Measurements from ENCODE around the gene ADPRM.

ADPRM gene

DNA sequence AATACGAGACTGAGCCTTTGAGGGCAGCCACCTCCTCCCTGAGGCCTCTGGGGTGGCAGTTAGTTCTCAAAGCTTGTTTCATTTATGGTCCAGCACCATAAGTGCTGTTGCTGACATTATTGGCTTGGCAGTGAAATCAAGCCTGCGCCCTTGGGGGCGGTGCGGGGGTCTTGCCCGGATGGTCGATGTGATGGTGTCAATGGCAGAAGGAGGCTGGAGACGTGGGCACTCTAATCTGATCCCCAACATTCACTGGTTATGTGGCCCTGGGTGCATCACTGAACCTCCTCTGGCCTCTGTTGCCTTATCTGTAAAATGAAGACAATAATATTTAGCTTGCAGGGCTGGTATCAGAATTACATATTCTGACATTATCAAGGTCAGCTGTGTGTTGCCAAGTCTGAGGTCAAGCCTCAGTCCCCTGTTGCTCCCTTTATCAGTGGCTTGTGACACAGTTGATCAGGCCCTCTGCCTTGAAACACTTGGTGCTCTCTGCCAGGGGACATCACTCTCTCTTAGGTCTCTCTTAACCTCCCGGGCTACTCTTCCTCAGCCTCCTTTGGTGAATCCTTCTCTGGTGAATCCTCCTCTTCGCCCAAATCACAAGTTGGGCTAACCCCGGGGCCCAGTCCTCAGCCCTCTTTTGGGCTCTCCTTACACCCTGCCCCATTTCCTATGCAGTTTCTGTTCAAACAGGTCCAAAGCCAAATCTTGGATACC lies 44.2 kb downstream of the ADPRM start:
- no peak for DNase-seq (ENCODE audit: low read depth in 2 of 2)

DNA sequence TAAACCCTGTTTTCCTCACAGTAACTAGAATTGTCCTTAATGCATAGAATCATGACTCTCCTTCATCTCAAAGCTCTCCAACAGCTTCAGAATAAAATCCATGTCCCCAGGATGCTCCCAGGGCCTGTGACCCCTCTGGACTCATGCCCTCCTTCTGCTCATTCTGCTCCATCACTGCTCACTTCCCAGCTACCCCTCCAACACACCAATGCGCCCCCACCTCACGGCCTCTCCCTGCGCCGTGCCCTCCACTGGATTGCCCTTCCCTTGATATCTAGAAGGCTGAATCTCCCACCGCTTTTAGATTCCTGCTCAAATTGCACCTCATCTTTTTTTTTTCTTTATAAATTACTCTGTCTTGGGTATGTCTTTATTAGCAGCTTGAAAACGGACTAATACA lies 45.0 kb downstream of the ADPRM start:
- no peak for DNase-seq (ENCODE audit: low read depth in 2 of 2)

DNA sequence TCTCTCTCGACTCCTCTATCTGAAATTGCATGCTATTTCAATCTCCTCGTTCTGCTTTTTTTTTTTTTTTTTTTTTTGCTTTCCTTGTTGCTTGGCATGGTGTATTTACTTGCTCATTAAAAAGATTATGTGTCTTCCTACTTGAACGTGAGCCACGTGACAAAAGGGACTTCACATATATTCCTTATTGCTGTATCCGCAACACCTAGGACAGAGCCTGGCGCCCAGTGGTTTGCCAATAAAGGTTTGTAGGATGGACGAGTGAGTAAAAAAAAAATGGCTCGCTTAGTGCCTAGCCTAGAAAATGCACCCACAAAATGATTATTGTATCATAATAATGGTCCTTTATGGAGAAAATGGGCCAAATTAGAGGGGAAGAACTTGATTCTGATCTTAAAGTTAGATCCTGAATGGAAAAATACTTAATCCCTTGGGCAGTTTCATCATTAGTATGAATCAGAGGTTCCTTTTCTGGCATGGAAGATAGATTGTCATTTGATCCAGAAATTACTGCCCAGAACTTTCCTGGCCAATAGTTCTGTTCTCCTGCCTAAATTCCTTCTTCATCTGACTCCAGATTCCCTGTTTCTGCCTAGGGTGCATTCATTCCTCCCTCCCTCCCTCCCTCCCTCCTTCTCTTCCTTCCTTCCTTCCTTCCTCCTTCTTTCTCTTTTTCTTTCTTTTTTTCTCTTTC lies 46.1 kb downstream of the ADPRM start:
- DNase-seq (ENCODE audit: low read depth in 2 of 2) = no peak

DNA sequence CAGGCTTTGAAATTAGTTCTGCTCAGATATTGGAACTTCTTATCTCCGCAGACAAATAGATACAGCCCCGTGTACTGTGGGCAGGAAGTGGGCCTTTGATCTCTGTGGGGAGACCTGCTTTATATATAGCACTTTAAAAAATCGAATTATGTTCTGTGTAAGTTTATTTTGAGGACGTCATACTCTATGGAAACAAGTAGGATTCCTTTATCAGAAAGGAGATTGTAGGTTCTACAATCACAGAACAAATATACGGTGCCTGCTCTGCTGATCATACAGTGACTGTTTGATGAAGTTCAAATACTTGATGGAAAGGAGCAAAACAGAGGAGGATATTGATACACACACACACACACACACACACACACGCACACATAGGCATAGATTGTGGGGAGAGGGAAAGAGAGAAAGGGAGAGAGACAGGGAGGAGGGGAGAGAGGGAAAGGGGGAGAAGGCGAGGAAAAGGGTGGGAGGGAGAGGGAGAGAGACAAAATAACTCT lies 47.2 kb downstream of the ADPRM start:
- no peak for DNase-seq (ENCODE audit: low read depth in 2 of 2)

DNA sequence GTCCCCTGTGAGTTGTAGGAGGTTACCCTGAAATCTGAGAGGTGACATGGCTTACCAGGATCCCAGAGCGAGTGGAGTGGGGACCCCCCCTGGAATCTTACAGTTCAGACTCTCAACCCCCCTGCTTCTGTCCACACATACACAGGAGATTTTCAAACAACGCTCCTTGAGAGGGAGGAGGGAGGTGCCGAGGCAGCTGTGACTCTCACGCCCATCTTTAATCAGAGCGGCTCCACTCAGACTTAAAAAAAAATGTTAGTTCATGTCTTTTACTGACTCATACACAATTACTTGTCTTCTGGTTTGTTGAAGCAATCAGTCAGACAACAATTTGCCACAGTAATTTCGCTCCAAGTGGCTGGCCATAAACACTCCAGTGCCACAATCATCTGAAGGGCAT lies 47.8 kb downstream of the ADPRM start:
- DNase-seq (ENCODE audit: low read depth in 2 of 2) = no peak

DNA sequence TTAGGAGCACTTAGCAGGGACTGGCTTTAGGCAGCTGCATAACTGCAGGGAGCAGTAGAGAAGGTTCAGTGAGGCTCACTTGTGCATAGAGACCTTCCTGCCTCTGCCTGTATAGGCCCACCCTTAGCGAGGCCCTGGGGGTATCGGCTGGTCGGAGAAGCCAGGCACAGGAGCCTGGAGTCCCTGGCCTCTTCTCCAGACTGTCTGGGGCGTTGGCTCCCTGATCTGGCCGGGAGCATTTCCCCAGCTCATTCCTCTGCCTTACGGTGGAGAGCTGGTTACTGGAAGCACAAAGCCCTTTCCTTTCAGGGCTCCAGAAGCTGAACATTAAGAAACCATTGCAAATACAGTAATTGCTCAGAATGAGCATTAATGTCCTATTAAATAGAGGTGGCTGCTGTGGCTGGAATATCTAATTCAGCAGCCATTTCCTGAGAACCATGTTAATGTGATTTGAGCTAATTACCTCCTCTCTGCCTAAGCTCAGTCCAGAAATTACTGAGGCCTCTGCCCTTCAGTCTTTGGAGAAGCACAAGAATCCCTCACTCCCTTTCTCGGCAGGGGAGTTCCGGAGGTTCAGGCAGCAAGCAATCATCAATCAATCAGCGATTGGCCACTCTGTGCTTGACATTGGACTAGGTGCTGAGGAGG lies 51.3 kb downstream of the ADPRM start:
- no peak for DNase-seq (ENCODE audit: low read depth in 2 of 2)

DNA sequence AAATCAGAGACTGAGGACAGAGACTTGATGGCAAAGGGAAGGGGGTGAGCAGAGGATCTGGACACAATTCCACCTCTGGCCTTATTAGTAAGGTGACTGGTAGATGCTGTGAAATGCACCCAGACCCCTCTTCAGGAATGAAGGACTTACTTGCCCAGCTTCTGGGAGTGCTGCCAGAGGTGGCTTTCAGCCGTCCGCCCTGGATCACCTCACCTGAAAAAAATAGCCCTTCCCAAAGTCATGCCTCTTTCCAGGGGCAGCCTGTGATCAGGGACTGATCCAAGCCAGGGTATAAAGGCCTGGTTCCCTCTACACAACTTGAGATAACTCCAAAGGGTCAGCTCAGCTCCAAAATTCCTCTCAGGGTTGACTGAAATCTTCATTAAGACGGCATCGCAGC lies 52.8 kb downstream of the ADPRM start:
- DNase-seq (ENCODE audit: low read depth in 2 of 2) = no peak

DNA sequence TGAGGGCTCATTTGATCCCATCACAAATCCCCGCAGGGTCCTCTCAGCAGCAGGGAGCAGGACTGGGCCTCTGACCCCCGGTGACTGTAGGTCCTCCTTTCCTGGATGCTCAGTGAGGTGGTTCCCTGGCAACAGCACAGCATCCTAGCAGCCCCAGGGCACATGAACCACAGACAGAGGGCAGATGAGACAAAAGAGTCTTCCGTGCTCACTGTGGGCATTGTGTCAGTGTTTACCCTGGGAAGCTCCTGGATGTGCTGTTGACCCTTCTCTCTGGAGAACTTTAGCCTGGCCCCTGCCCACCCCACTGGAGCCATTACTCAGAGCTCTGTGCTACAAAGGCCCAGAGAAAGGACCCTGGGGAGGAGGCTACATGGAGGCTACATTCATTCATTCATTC lies 54.2 kb downstream of the ADPRM start:
- no peak for DNase-seq (ENCODE audit: low read depth in 2 of 2)

DNA sequence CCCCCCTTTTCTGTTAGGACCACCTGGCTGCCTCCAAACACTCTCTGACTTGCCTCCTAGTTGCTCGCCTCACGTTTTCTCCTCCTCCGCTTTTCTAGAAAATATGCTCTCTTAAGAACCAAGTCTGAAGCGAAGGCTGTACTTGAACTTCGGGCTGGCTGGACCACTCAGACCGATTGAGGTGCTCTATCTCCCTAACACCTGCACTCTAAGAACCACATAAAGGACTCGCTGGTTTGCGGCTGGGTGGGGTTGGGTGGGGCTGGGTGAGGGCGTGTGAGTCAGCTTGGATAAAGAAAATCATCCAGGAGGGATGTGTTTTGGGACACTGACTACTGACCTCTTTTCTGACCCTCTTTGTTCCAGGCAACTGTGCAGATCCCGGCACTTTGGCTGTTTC lies 55.3 kb downstream of the ADPRM start:
- DNase-seq (ENCODE audit: low read depth in 2 of 2) = no peak

DNA sequence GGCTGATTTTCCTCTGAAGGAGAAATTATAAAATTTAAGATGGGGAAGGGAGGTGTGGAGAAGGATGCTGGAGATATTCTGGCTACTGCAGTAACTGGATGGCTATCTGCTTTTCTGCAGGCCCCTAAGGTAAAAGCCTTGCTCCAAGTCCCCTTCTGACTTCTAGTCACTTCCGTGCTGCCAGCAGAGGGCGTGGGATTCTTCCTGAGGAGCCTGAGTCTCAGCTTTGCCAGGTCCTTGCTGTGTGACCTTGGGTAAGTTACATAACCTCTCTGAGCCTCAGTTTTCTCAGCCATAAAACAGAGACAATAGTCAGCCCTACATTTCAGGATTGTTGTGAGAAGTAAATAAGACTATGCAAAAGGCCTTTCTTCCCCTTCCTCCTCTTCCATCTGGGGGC lies 56.7 kb downstream of the ADPRM start:
- DNase-seq (ENCODE audit: low read depth in 2 of 2) = no peak

DNA sequence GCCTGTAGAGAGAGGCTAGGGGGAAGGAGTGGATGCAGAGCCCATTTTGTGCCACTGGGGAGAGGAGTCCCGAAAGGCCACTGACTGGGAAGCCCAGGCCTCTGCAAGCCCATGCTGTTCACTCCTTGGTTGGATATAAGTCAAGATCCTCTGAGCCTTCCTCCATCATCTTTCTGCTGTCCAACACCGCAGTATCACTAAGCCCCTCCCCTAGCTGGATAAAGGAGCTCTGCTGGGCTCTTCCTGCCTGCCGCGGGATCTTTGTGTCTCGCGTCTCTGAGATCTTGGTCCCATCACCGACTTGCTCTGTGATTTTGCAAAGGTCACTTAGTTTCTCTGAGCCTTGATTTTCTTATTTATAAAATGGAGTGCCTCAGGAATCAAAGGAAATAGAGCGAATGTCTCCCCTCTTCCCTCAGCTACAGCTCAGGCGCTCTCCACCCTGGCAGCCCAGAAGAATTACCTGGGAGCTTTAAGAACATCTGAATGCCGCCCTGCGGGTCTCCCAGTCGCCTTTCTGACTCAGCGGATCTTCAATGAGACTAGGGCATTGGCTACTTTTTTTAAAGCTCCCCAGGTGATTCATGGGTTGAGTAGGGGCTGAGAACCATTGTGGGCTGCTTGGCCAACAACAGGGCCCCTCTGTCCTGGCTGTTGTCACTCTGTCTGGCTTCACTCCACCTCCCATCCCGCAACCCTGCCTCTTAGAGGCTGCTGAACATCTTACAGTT lies 57.6 kb downstream of the ADPRM start:
- no peak for DNase-seq (ENCODE audit: low read depth in 2 of 2)

DNA sequence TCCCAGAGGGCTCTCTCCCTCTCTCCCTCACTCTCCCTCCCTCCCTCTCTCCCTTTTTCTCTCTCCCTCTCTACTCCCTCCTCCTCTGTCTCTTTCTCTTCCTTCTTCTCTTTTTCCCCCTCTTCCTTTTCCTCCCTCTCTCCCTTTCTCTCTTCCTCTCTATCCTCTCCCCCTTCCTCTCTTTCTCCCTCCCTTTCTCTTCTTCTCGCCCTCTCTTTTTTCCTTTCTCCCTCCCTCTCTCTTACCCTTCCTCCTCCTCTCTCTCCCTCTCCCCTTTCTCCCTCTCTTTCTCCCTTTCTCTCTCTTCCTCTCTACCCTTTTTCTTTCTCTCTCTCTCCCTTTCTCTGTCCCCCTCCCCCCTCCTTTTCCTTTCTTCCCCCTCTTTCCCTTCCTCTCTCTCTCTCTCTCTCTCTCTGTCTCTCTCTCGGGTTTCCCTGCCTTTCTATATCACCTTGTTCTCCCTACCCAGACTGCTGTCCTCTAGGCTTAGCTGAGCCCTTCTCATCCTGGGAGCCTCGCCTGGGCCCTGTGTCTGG lies 58.3 kb downstream of the ADPRM start:
- no peak for DNase-seq (ENCODE audit: low read depth in 2 of 2)

DNA sequence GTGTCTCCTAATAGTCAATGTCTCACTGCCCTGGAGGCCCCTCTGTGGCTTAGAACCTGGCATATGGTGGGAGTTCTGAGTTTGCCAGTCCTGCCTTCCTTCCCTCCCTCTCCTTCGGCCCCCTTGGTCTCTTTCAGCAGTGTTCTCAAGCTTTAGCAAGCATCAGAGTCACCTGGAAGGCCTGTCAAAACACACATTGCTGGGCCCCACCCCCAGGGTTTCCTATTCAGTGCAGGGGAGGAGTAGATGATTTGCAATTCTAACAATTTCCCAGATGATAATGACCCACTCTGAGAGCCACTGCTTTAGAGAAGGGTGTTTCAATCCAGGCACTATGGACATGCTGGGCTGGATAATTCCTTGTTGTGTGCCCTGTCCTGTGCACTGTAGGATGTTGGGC lies 58.8 kb downstream of the ADPRM start:
- DNase-seq (ENCODE audit: low read depth in 2 of 2) = no peak

DNA sequence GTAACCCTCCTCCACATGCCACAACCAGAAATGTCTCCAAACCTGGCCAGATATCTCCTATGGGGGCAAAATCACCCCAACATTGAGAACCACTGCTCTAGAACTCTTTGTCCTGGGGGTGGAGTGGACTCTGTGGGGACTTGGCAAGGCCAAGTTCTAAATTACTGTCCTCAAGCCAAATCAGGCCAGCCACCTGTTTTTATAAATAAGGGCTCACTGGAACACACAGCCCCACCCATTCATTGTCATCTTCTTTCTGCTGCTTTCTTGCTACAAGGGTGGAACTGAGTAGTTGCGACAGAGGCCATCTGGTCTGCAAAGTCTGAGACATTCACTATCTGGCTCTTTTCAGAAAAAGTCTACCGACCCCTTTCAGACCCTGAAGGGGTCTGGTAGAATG lies 59.2 kb downstream of the ADPRM start:
- no peak for DNase-seq (ENCODE audit: low read depth in 2 of 2)

DNA sequence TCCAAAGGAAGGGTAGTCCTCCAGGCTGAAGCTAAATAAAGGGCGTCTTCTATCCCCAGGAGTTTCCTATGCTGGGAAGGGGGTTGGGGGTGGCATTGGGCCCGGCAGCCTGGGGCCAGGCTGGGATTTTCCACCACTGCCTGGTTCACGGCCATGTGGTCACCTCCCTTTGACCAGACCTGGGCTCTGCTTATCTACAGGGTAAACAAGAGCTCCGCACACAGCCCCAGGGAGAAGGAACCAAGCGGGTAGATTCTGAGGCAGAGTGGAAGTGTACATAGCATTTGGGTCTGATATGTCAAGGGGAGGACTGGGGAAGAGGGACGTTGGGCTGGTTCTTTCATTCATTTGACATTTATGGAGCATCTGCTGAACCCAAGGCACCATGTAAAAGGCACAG lies 59.7 kb downstream of the ADPRM start:
- DNase-seq (ENCODE audit: low read depth in 2 of 2) = no peak

DNA sequence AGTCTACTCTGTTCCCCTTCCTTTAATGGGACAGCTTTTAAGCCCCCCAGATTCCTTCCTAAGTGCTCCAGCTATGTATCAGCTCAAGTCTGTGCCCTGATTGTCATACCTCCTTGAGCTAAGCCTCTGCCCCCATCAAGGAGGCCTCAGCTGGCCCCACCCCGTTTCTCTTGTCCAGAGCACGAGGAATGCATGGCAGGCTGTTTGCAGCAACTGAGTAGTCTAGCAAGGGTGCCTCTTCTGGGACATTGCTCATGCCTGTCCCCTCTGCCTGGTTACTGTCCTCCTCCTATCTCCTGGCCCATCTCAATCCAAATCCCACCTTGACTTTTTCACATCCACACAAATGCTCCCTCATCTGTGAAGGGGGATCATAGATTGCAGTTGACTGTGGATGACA lies 60.3 kb downstream of the ADPRM start:
- no peak for DNase-seq (ENCODE audit: low read depth in 2 of 2)

DNA sequence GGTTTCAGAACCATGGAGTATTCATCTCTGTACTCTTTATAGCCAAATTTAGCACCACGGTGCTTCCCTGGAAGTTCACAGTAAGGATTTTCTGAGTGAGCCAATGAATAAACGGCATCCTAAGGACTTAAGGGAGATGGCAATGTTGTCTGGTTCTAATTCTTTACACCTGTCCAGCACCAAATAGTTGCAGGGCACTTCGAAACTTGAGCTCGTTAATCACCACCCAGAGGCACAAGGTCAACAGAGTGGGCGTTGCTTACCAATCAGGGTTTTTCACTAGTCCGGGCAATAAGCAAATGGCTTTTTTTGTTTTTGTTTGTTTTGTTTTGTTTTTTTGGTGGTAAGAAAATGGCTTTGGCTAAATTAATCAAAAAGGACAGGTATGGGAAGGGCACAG lies 60.7 kb downstream of the ADPRM start:
- DNase-seq (ENCODE audit: low read depth in 2 of 2) = no peak
